Stimulated activated CD4-positive, alpha-beta T cell treated with anti-CD3 and anti-CD28 coated beads, Interleukin-15, amount 100 ng/mL, for 1 hour (primary cell): Measurements from ENCODE around the gene SLC7A5.
A peak's percentile ranks its signal among the peaks of the same experiment; 100 is the strongest.
"Not testable (repeated sequence)": the region's sequence is repeated elsewhere in the genome, so short reads cannot be mapped to it uniquely, and the experiment has no call there.

Source experiments
- DNase-seq, 2 donors: peaks; one replicate each; pipeline ENCODE4 v3.0.0-alpha.2; 2020; ENCODE audit warnings: low read depth in 1 of 2, low spot score in 1 of 2

SLC7A5 gene

DNA sequence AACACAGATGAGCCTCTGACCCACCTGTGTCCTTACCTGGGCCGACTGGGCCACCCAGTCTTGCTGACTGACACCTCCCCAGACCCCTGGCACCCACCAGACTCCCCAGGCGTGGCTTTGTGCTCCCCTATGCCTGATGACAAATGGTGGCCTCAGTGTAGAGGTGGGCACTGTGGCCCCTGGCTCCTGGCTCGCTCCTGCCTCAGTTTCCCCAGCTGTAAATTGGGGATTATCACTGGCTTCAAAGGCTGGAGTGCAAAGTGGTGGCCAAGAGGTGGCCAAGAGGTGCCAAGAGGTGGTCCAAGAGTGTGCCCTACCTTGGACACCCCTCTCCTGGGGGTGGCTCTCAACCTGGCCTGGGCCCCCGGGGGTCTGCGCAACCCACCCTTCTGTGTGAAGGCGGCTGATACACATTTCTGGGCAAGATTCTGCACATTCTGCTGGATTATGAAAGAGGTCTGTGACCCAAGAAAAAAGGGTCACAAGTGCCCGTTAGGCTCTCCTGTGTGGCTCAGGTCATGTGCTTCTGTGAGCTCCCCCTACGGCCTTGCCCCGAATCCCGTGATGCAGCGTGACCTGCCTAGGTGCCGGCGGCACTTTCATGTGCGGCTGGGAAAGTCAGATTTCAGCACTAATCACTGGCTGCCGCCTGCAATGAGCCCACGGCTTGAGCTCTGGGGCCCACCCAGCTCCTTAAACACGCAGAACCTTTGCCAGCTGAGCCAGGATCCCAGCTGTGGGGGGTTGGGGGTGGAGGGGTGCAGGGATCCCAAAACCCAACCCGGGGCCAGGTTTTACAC lies 7.8 kb downstream of the SLC7A5 start:
- DNase-seq, result not testable (repeated sequence)

GRCh38 chr16:87860553-87861299 lies 8.6 kb downstream of the SLC7A5 start:
- DNase-seq, result no peak

GRCh38 chr16:87858151-87858993 lies 10.9 kb downstream of the SLC7A5 start:
- not testable (repeated sequence) for DNase-seq

DNA sequence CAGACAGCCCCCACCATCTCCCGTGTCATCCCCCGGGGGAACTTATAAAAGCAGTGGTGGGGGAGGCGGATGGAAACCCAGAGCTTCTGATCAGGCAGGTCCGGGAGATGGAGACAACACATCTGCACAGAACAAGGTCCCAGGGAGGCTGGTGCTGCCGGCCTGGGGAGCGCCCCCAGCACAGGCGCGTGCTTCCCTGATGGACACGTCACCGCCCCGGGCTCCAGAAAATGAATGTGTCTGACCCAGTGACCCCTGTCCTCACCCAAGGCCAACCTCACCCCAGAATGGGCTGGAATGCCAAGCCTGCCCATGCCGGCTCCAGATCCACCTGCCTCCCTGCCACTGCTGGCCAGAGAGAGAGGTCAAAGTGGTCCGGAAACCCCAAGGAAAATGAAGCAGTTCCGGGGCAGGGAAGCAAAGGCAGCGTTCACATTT lies 12.5 kb downstream of the SLC7A5 start:
- no peak for DNase-seq

- peak in 1 of 2 donors; percentile 28 for DNase-seq
Observed at GRCh38 chr16:87855852-87856715, 13.2 kb downstream of the SLC7A5 start.

GRCh38 chr16:87854907-87855683 lies 14.2 kb downstream of the SLC7A5 start:
- DNase-seq, result no peak

- DNase-seq, result no peak
Observed at GRCh38 chr16:87854053-87854906, 15.0 kb downstream of the SLC7A5 start.

DNA sequence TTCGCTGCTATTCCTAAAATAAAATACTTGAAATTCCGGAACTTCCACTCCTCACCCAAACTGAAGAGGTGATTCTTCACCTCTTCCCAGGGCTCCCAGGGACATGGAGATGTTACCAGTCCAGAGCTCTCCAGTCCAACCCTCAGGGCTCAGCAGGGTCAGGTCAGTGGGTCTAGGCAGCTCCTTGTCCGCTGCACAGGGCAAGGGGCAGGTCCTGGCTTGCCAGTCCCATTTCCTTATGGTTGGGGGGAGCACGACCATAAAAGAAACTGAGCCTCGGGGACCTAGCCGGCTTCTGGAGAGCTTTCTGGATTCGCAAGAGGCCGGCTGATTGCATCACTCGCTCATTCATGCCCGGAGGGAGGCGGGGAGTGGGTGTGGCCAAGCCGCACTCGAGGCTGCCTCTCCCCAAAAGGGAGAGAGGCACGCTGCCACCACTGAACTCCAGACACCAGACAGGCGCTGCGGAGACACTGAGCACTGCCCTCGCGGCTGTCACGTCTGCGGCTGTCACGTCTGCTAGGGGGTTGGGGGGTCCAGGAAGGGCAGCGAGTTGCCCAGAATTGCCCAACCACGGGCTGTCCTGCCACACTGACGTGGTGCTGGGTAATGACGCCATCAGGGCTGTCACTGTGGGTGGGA lies 15.8 kb downstream of the SLC7A5 start:
- peak; percentile 70 to 80 for DNase-seq

GRCh38 chr16:87851601-87852000 lies 17.7 kb downstream of the SLC7A5 start:
- no peak for DNase-seq

- DNase-seq, result no peak
Observed at GRCh38 chr16:87851141-87851587, 18.1 kb downstream of the SLC7A5 start.

DNA sequence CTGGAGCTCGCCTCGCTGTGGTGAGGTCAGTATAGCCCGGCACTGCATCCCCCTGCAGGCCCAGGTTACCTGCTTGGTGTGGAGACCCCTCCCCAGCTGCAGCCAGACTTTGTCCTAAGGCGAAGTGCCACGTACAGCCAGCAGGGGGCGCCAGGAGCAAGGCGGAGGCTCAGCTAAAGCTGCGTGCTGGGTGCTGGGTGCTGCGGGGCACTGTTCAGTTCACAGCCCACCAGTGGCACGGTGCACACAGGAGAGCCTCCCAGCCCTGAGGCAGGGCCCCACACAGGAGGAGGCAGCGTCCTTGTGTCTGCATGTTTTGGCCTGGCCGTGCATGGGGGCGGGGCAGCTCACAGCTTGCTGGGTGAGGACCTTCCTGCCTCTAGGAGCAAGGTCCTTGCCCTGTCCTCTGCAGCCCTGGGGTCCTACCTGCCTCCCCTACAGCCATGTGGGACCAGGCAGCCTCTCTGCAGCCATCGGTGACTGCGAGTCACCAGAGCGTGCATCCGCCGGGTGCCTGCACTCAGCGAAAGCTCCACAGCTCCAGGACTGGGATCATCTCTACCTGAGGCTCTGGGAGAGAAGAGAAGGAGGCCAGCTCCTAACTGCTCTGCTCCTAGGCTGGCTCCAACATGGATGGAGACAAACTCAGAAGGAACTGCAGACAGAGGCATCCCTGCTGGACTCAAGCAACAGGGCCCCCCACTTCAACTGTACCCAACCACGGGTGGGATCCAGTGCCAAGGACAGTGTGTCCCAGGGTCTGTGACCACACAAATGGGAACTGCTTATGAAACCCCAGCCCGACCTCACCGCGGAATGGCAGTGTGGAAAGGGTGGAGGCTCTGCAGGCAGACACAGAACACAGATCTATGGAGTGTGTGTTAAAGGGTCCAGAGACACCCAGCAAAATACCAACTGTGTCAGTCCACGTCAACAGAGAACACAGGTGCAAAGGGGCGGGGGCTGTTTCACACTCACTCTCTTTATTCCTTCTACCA lies 19.0 kb downstream of the SLC7A5 start:
- peak; percentile 54 to 61 for DNase-seq

DNA sequence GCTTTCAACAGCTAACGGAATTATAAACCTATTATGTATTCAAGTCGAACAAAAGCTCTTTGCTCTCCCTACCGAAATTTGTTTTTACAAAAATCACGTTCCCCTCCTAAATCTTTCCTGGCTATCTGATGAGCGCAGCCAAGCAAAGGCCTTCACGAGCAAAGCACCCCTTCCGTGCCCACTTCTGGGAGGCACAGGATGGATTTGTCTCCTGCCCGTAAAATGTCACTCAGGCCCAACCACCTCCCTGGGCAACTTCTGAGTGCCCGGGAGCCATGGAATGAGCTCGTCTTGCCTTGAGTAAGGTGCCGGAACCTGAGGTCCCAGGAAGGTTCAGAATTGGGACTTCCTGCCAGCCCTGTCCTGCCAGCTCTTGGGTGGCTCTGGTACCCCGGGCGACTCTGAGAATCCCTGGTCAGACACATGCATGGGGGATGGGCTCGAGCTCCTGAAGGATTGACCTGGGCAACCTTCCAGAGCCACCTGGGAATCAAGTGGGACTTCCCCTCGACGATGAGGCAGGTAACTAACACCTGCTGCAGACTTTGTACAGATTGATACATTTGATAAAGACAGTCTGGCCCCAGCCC lies 19.8 kb downstream of the SLC7A5 start:
- no peak for DNase-seq

- no peak for DNase-seq
Observed at GRCh38 chr16:87848676-87849345, 20.5 kb downstream of the SLC7A5 start.

DNA sequence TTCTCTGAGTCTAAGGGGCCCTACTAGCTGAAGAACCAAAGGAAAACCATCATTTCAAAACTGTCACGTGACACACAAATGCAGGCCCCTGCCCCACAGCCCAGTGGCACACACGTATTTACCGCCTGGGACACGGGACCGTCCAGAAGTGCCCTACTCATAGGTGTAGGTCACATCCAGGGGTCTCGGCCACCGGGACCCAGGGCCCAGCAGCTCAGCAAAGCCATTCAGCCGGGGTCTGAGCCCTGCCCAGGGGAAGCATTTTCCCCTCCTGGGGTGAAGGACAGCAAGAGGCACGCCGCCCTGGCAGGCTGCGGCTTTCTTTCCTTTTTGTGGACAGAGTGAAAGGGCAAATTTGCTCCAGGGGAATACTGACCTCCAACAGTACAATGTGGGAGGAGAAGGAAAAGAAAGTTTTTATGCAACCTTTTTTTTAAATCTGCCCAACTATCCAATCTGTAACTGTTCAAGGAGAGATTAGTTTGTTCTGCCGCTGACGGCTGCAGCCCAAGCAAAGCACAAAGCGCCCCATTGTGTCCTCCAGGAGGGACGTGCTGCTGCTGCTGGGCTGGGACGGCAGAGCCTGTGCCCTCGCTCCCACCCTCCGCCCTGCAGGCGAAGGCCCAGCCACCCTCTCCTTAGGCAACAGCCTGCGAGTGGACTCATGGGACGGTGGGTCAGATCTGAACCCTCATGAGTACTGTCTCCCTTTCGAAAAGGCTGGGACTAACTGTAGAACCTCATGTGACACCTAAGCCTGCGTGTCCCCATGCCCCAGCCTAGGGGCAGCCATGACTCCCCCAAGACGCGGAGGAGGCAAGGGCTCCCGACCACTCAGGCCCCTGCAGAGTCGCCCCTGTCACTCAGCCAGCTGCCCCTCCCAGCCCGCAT lies 21.3 kb downstream of the SLC7A5 start:
- no peak for DNase-seq

GRCh38 chr16:87847467-87847784 lies 21.9 kb downstream of the SLC7A5 start:
- no peak for DNase-seq
